Hepatocyte (in vitro differentiated cells): Measurements from ENCODE around the gene SASH3. TPM values are rescaled to one million over a fixed set of nuclear protein-coding genes. Genes with fewer than 3 reads are reported as not detected.

Experiments used
- DNase-seq: peaks from one replicate; pipeline ENCODE4 v3.0.0-alpha.2; 2016; ENCODE audit warnings: low spot score
- H2AFZ ChIP-seq: fragments of 200-600 bp; sonication (generic); 2 replicates; pipeline ENCODE4 v1.6.0; 2016; ENCODE audit warnings: antibody characterized with exemption, mild to moderate bottlenecking
- H3K27ac ChIP-seq: fragments of 200-600 bp; sonication (generic); 2 replicates; pipeline ENCODE4 v1.5.1; 2016; ENCODE audit warnings: mild to moderate bottlenecking
- H3K27me3 ChIP-seq: fragments of 200-600 bp; sonication (generic); 2 replicates; pipeline ENCODE4 v1.6.1; 2016
- H3K36me3 ChIP-seq: fragments of 200-600 bp; sonication (generic); replicated peaks from 2 replicates; pipeline ENCODE4 v1.5.1; 2016; ENCODE audit warnings: low read depth; ENCODE audit not compliant: insufficient read depth
- H3K4me1 ChIP-seq: fragments of 200-600 bp; sonication (generic); 2 replicates; pipeline ENCODE4 v1.5.1; 2016; ENCODE audit warnings: mild to moderate bottlenecking, moderate library complexity; ENCODE audit not compliant: insufficient read depth
- H3K4me2 ChIP-seq: fragments of 200-600 bp; sonication (generic); 2 replicates; pipeline ENCODE4 v1.6.0; 2016
- H3K4me3 ChIP-seq: fragments of 200-600 bp; sonication (generic); 2 replicates; pipeline ENCODE4 v1.5.1; 2016; ENCODE audit warnings: mild to moderate bottlenecking
- H3K79me2 ChIP-seq: fragments of 200-600 bp; sonication (generic); 2 replicates; pipeline ENCODE4 v1.6.0; 2017; ENCODE audit warnings: mild to moderate bottlenecking
- H3K9me2 ChIP-seq: fragments of 200-600 bp; sonication (generic); replicated peaks from 2 replicates; pipeline ENCODE4 v1.6.0; 2017; ENCODE audit warnings: mild to moderate bottlenecking; ENCODE audit not compliant: insufficient read depth
- H3K9me3 ChIP-seq: fragments of 200-600 bp; sonication (generic); 2 replicates; pipeline ENCODE4 v1.5.1; 2016; ENCODE audit warnings: low read depth, mild to moderate bottlenecking
- H4K20me1 ChIP-seq: fragments of 200-600 bp; sonication (generic); 2 replicates; pipeline ENCODE4 v1.6.0; 2016; ENCODE audit warnings: mild to moderate bottlenecking; ENCODE audit not compliant: insufficient read depth, poor library complexity, severe bottlenecking
- EZH2 ChIP-seq: fragments of 200-600 bp; sonication (generic); IDR thresholded peaks from 2 replicates; pipeline ENCODE4 v1.6.1; 2016; ENCODE audit warnings: antibody characterized with exemption, mild to moderate bottlenecking, borderline replicate concordance
- EZH2phosphoT487 ChIP-seq: fragments of 200-600 bp; sonication (generic); IDR thresholded peaks from one replicate; pipeline ENCODE4 v1.6.1; 2018; ENCODE audit warnings: antibody characterized with exemption, mild to moderate bottlenecking, low read depth, moderate library complexity; ENCODE audit not compliant: unreplicated experiment, severe bottlenecking
- WGBS: methylation state at CpG from one replicate; pipeline ENCODE4 v1.1.6; 2016; ENCODE audit warnings: low lambda C conversion rate; ENCODE audit errors: missing lambda C conversion rate; 5-methylcytosine and 5-hydroxymethylcytosine counted together
- polyA plus RNA-seq: library from polyadenylated mRNA; unstranded; fragments of >200 nt; fragmentation: Nextera tagmentation; extraction: Ambion mirVana; gene quantifications from 2 replicates; pipeline ENCODE4 v1.2.1, GENCODE V29; 2016
- total RNA-seq: library from RNA; depleted of rRNA; stranded (reverse); fragments of >200 nt; gene quantifications from 2 replicates; pipeline ENCODE4 v1.2.3, GENCODE V29; 2014
- TF ChIP-seq, protein P1 (sequence below): fragments of 200-600 bp; sonication (generic); IDR thresholded peaks from 2 replicates; pipeline ENCODE4 v1.5.1; 2016; ENCODE audit warnings: antibody characterized with exemption, mild to moderate bottlenecking; ENCODE audit not compliant: poor library complexity

The SASH3 gene
- total and polyA plus RNA-seq, 2 experiments from 2014 or later = 0.31 to 0.67 TPM

DNA sequence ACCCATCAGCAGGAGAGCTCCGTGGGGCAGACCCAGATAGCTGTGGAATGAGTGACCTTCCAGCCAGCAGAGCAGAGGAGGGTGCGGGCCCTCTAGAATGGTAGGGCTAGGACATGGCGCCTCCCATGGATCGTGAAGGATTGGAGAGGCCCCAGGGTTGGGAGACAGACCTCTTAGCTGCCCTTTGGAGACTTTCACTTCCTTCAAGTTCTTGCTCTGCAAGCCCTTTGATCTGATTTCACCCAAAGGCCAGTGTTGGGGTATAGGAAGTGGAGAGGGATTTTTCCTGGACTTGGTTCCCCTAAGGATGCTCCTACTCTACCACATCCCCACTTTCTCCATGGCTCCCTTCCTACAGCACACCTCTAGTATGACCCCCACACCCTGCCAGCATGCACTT, 3.0 kb downstream of the SASH3 start:
- Histone ChIP-seq H3K4me3 (no peak overlapping the region), H3K4me1 (no peaks in the 10 kb centered on the region), H3K9me2 (no peaks in the 10 kb centered on the region), H2AFZ (no peak overlapping the region), H3K27ac (no peak overlapping the region), H3K4me2 (no peak overlapping the region), H3K79me2 (no peaks in the 10 kb centered on the region), H4K20me1 (no peaks in the 10 kb centered on the region), H3K27me3 (no peaks in the 10 kb centered on the region), H3K9me3 (no peaks in the 10 kb centered on the region), H3K36me3 (no peaks in the 10 kb centered on the region)
- DNase-seq = no peak
- TF ChIP-seq EZH2phosphoT487 (no peak), EZH2 (no peak)
- TF ChIP-seq, protein P1, sequence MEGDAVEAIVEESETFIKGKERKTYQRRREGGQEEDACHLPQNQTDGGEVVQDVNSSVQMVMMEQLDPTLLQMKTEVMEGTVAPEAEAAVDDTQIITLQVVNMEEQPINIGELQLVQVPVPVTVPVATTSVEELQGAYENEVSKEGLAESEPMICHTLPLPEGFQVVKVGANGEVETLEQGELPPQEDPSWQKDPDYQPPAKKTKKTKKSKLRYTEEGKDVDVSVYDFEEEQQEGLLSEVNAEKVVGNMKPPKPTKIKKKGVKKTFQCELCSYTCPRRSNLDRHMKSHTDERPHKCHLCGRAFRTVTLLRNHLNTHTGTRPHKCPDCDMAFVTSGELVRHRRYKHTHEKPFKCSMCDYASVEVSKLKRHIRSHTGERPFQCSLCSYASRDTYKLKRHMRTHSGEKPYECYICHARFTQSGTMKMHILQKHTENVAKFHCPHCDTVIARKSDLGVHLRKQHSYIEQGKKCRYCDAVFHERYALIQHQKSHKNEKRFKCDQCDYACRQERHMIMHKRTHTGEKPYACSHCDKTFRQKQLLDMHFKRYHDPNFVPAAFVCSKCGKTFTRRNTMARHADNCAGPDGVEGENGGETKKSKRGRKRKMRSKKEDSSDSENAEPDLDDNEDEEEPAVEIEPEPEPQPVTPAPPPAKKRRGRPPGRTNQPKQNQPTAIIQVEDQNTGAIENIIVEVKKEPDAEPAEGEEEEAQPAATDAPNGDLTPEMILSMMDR = no peak
- 80% methylated on average over 4 of the region's 4 CpGs for WGBS

DNA sequence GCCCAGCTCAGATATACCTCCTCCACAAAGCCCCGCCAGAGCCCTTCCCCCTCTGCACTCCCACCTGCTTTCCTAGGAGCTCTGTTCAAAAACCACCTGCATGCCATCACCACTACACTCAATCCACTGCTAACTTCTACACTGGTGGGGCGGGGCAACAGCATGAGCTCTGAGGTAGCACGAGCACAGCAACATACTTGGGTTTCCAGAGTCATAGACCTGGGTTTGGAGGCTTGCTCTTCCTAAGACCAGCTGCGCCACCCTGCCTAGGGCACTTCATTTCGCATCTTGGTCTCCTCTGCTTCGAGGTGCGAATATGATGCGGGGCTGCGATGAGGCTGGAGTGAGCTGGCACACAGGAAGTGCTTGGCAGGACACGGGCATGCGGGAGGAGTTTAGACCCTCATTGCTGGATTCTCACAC, 3.6 kb downstream of the SASH3 start:
- H3K79me2 ChIP-seq = no peaks in the 10 kb centered on the region
- 81% methylated on average over 11 of the region's 11 CpGs for WGBS
- H3K27ac ChIP-seq = no peak overlapping the region
- no peak overlapping the region for H2AFZ ChIP-seq
- H4K20me1 ChIP-seq = no peaks in the 10 kb centered on the region
- TF ChIP-seq, protein P1 = no peak
- TF ChIP-seq EZH2 (no peak), EZH2phosphoT487 (no peak)
- H3K4me3 ChIP-seq = no peak overlapping the region
- DNase-seq = no peak
- H3K27me3 ChIP-seq = no peaks in the 10 kb centered on the region
- H3K4me1 ChIP-seq = no peaks in the 10 kb centered on the region
- no peaks in the 10 kb centered on the region for H3K9me2 ChIP-seq
- no peak overlapping the region for H3K4me2 ChIP-seq
- H3K36me3 ChIP-seq = no peaks in the 10 kb centered on the region
- H3K9me3 ChIP-seq = no peaks in the 10 kb centered on the region

DNA sequence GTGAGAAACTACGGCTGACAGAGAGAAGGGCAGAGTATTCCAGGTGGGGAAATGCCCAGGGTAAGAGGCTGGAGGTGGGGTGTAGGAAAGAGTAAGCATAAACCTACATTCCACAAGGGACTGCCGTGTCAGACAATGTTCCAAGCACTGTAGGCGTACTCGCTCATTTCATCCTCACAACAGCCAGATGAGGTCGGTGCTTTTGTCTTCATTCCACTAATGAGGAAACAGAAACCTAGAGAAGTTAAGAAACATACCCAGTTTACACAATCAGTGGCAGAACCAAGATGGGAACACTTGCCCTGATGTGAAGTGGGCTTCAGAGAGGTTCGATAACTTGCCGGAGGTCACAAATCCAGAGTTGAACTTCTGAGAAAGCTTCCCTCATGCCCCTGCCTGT, 4.6 kb downstream of the SASH3 start:
- no peak for DNase-seq
- Histone ChIP-seq H3K36me3 (no peaks in the 10 kb centered on the region), H3K27me3 (no peaks in the 10 kb centered on the region), H4K20me1 (no peaks in the 10 kb centered on the region), H3K4me1 (no peaks in the 10 kb centered on the region), H3K9me3 (no peaks in the 10 kb centered on the region), H3K4me2 (no peak overlapping the region), H2AFZ (no peak overlapping the region), H3K4me3 (no peak overlapping the region), H3K27ac (no peak overlapping the region), H3K9me2 (no peaks in the 10 kb centered on the region), H3K79me2 (no peaks in the 10 kb centered on the region)
- TF ChIP-seq, protein P1 = no peak
- TF ChIP-seq EZH2 (no peak), EZH2phosphoT487 (no peak)
- WGBS = 91% methylated on average over 7 of the region's 7 CpGs
